CD4-positive, alpha-beta memory T cell (primary cell): Measurements from ENCODE around the gene RAD18. TPM values are rescaled to one million over a fixed set of nuclear protein-coding genes. Genes with fewer than 3 reads are reported as not detected.
A peak's percentile ranks its signal among the peaks of the same experiment; 100 is the strongest.

Source experiments
- CTCF ChIA-PET: fragments of 350-600 bp; sonication (Branson Sonifier 250); formaldehyde crosslinking; loops from one replicate; lab custom pipeline; 2021; ENCODE audit warnings: inconsistent platforms; ENCODE audit not compliant: partially characterized antibody; lab: Charles Lee
- POLR2A ChIA-PET: fragments of 350-600 bp; sonication (Branson Sonifier 250); formaldehyde crosslinking; loops from one replicate; lab custom pipeline; 2021; ENCODE audit not compliant: partially characterized antibody; lab: Charles Lee
- DNase-seq, 5 donors: peaks; one replicate each; pipeline versions ENCODE4 v3.0.0 to v3.0.0-alpha.2; 2020 to 2022; ENCODE audit warnings: mixed read lengths in 1 of 5
- H3K27ac ChIP-seq: one replicate; pipeline ENCODE4 v1.7.0; 2013; ENCODE audit warnings: low read depth, low read length
- H3K27me3 ChIP-seq: 2 replicates; pipeline ENCODE4 v1.7.0; 2013; ENCODE audit warnings: mild to moderate bottlenecking, low read length, moderate library complexity; ENCODE audit not compliant: insufficient read depth
- H3K36me3 ChIP-seq: 2 replicates; pipeline ENCODE4 v1.7.0; 2013; ENCODE audit warnings: mild to moderate bottlenecking, low read length, moderate library complexity; ENCODE audit not compliant: insufficient read depth
- H3K4me1 ChIP-seq: 2 replicates; pipeline ENCODE4 v1.7.0; 2013; ENCODE audit warnings: mild to moderate bottlenecking, low read length, moderate library complexity; ENCODE audit not compliant: insufficient read depth
- H3K4me3 ChIP-seq, 2 donors: one replicate each; pipeline ENCODE4 v1.7.0; 2013; ENCODE audit warnings: low read length in 2 of 2, mild to moderate bottlenecking in 1 of 2
- H3K9me3 ChIP-seq, 2 donors: one replicate each; pipeline ENCODE4 v1.7.0; 2013; ENCODE audit warnings: low read length in 2 of 2, control low read depth in 1 of 2; ENCODE audit not compliant: control insufficient read depth in 1 of 2
- H3K27ac Mint-ChIP-seq, 7 donors: one replicate each; pipeline ENCODE4 v1.8.0; 2020 to 2021; ENCODE audit warnings: mixed read lengths in 7 of 7, mild to moderate bottlenecking in 6 of 7, inconsistent platforms in 3 of 7, moderate library complexity in 3 of 7
- H3K27me3 Mint-ChIP-seq, 2 donors: one replicate each; pipeline ENCODE4 v1.8.0; 2020 to 2021; ENCODE audit warnings: mixed read lengths in 2 of 2
- H3K36me3 Mint-ChIP-seq, 2 donors: one replicate each; pipeline ENCODE4 v1.8.0; 2020 to 2021; ENCODE audit warnings: mixed read lengths in 2 of 2, inconsistent platforms in 1 of 2, mild to moderate bottlenecking in 1 of 2
- H3K4me1 Mint-ChIP-seq, 4 donors: one replicate each; pipeline ENCODE4 v1.8.0; 2020 to 2021; ENCODE audit warnings: mixed read lengths in 4 of 4, mild to moderate bottlenecking in 1 of 4
- H3K4me3 Mint-ChIP-seq, 8 donors: one replicate each; pipeline ENCODE4 v1.8.0; 2020 to 2021; ENCODE audit warnings: mixed read lengths in 8 of 8, mild to moderate bottlenecking in 7 of 8, moderate library complexity in 6 of 8, inconsistent platforms in 3 of 8
- H3K9me3 Mint-ChIP-seq, 8 donors: one replicate each; pipeline ENCODE4 v1.8.0; 2020 to 2021; ENCODE audit warnings: mixed read lengths in 8 of 8, mild to moderate bottlenecking in 5 of 8, inconsistent platforms in 3 of 8, moderate library complexity in 1 of 8
- intact Hi-C: fragments of 100-400 bp; cut with micrococcal nuclease; formaldehyde crosslinking; loops from one replicate; pipeline ENCODE4 v1.15.1; 2023
- polyA plus RNA-seq, 2 donors: library from polyadenylated mRNA; unstranded; fragments of 300-500 nt; fragmentation: Illumina TruSeq; gene quantifications; one replicate each; pipeline ENCODE4 v1.2.3, GENCODE V29; 2021
- total RNA-seq, 2 experiments: library from RNA; stranded (reverse); gene quantifications; one replicate each; pipeline ENCODE4 v1.2.3, GENCODE V29; 2021

The RAD18 gene
- total and polyA plus RNA-seq, 4 experiments from 2014 or later, result 11.9 to 17.6 (median 15.7) TPM

GRCh38 chr3:8986741-8987140 is 23.5 kb upstream of the RAD18 start:
- intact Hi-C loops, result no loop called here
- no peak overlapping the region for H3K4me3 ChIP-seq
- Mint-ChIP-seq H3K36me3 (no peaks in the 10 kb centered on the region), H3K4me3 (no peak overlapping the region), H3K27me3 (peaks cover 0 to 8% of the 10 kb centered on the region in 2 donors), H3K27ac (no peak overlapping the region), H3K4me1 (peaks cover 0 to 2% (median under 1%) of the 10 kb centered on the region in 4 donors), H3K9me3 (no peaks in the 10 kb centered on the region)
- H3K9me3 ChIP-seq, result no peaks in the 10 kb centered on the region
- H3K27ac ChIP-seq, result no peak overlapping the region
- ChIA-PET CTCF (interaction anchor here (0.5 to 4.2 kb wide), 10 partner anchors 9 to 451 kb away, joined by 3 to 39 read pairs (median 5); no protein-coding TSS in a partner anchor), POLR2A (no interaction called here)
- no peaks in the 10 kb centered on the region for H3K4me1 ChIP-seq
- no peaks in the 10 kb centered on the region for H3K27me3 ChIP-seq
- no peak for DNase-seq
- no peaks in the 10 kb centered on the region for H3K36me3 ChIP-seq

DNA sequence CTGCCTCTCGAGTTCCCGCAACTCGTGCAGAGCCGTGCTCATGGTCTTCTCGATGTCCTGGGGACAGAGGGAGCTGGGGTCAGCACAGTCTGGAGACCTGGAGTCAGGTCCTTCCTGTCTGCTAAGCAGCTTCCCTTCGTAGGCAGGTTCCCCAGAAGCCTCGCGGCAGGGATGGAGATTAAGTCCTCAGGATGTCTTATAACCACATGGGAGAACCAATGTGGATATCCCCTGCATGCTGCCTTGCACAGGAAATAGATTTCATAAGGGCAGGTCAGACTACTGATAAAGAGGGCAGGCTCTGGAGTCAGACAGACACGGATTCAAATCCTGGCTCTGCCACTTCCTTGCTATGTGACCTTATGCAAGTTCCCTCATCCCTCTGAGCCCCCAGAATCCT is 22.6 kb upstream of the RAD18 start:
- Histone ChIP-seq H3K4me1 (no peaks in the 10 kb centered on the region), H3K4me3 (no peak overlapping the region), H3K9me3 (no peaks in the 10 kb centered on the region), H3K27ac (no peak overlapping the region), H3K27me3 (no peaks in the 10 kb centered on the region), H3K36me3 (no peaks in the 10 kb centered on the region)
- POLR2A ChIA-PET, result no interaction called here
- Mint-ChIP-seq H3K27me3 (peaks cover 0 to 9% of the 10 kb centered on the region in 2 donors), H3K27ac (no peak overlapping the region), H3K4me3 (no peak overlapping the region), H3K4me1 (peaks cover 0 to 2% (median under 1%) of the 10 kb centered on the region in 4 donors), H3K9me3 (no peaks in the 10 kb centered on the region), H3K36me3 (no peaks in the 10 kb centered on the region)
- intact Hi-C loops, result no loop called here
- no peak for DNase-seq
- CTCF ChIA-PET, result interaction anchor here (1.1 to 4.2 kb wide), 4 partner anchors 8 to 317 kb away, joined by 3 to 39 read pairs (median 8); no protein-coding TSS in a partner anchor

DNA sequence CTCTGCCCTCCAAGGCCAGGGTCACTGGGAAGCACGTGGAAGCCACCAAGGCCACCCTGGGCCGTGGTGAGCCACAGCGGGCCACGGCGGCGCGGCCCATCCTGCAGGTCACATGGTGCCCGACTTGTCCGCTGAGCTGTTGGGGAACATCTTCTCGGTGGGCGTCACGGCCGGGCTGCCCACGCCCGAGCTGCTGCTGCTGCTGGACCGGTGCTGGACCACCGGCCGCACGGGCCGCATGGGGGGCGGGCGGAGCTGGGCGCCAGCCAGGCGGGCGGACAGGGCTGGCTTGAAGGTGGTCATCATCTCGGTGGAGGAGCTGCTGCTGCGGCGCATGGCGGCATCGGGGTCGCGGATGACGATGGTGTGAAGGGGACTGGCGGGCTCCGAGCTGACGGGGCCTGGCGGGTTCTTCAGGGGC is 22.1 kb upstream of the RAD18 start:
- peaks cover 0 to 2% (median under 1%) of the 10 kb centered on the region in 4 donors for H3K4me1 Mint-ChIP-seq
- no peaks in the 10 kb centered on the region for H3K27me3 ChIP-seq
- H3K27ac ChIP-seq, result no peak overlapping the region
- intact Hi-C loops, result no loop called here
- no peak overlapping the region for H3K4me3 ChIP-seq
- H3K27ac Mint-ChIP-seq, result no peak overlapping the region
- no peaks in the 10 kb centered on the region for H3K9me3 ChIP-seq
- H3K9me3 Mint-ChIP-seq, result no peaks in the 10 kb centered on the region
- H3K27me3 Mint-ChIP-seq, result peaks cover 0 to 9% of the 10 kb centered on the region in 2 donors
- H3K36me3 Mint-ChIP-seq, result no peaks in the 10 kb centered on the region
- H3K4me3 Mint-ChIP-seq, result no peak overlapping the region
- H3K4me1 ChIP-seq, result no peaks in the 10 kb centered on the region
- ChIA-PET POLR2A (no interaction called here), CTCF (interaction anchor here (1.8 kb wide), 1 partner anchor 13 kb away, joined by 6 read pairs; no protein-coding TSS in a partner anchor)
- H3K36me3 ChIP-seq, result no peaks in the 10 kb centered on the region
- no peak for DNase-seq

- Mint-ChIP-seq H3K4me3 (no peak overlapping the region), H3K4me1 (peaks cover 0 to 2% (median under 1%) of the 10 kb centered on the region in 4 donors), H3K27me3 (peaks cover 6 to 9% of the 10 kb centered on the region in 2 donors), H3K9me3 (peaks cover 0 to 8% (median 3%) of the 10 kb centered on the region in 8 donors), H3K36me3 (no peaks in the 10 kb centered on the region), H3K27ac (no peak overlapping the region)
- no peak for DNase-seq
- no peaks in the 10 kb centered on the region for H3K9me3 ChIP-seq
- H3K27me3 ChIP-seq, result no peaks in the 10 kb centered on the region
- intact Hi-C loops, result no loop called here
- no peaks in the 10 kb centered on the region for H3K4me1 ChIP-seq
- ChIA-PET POLR2A (no interaction called here), CTCF (no interaction called here)
- no peak overlapping the region for H3K27ac ChIP-seq
- no peak overlapping the region for H3K4me3 ChIP-seq
- no peaks in the 10 kb centered on the region for H3K36me3 ChIP-seq
Measured at GRCh38 chr3:8984526-8984925, 21.3 kb upstream of the RAD18 start.

DNA sequence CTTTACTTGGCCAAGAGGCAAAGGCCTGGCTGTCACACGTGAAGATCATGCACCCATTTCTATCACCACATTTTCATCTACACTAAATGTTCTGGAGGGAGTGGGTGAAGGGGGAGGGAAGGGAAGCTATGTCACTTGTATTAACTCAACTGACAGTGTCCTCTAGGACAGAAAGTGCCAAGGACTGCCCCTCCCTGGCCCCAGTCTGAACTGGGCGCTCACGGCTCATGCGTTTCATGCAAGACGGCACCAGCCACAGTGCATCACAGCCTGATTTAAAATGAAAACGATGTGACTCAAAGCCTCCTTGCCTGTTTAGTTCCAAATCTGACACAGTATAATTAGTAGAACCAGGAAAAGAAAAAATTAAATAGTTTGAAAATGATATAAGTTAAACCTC is 20.8 kb upstream of the RAD18 start:
- Histone ChIP-seq H3K4me1 (no peaks in the 10 kb centered on the region), H3K9me3 (no peaks in the 10 kb centered on the region), H3K27ac (no peak overlapping the region), H3K36me3 (no peaks in the 10 kb centered on the region), H3K4me3 (no peak overlapping the region), H3K27me3 (no peaks in the 10 kb centered on the region)
- POLR2A ChIA-PET, result no interaction called here
- H3K9me3 Mint-ChIP-seq, result peaks cover 3 to 12% (median 7%) of the 10 kb centered on the region in 8 donors
- no peak overlapping the region for H3K4me3 Mint-ChIP-seq
- peaks cover 0 to 3% of the 10 kb centered on the region in 2 donors for H3K36me3 Mint-ChIP-seq
- DNase-seq, result no peak
- CTCF ChIA-PET, result no interaction called here
- peaks cover 0 to 2% (median under 1%) of the 10 kb centered on the region in 4 donors for H3K4me1 Mint-ChIP-seq
- H3K27ac Mint-ChIP-seq, result no peak overlapping the region
- H3K27me3 Mint-ChIP-seq, result peaks cover 9 to 12% of the 10 kb centered on the region in 2 donors
- intact Hi-C loops, result no loop called here

DNA sequence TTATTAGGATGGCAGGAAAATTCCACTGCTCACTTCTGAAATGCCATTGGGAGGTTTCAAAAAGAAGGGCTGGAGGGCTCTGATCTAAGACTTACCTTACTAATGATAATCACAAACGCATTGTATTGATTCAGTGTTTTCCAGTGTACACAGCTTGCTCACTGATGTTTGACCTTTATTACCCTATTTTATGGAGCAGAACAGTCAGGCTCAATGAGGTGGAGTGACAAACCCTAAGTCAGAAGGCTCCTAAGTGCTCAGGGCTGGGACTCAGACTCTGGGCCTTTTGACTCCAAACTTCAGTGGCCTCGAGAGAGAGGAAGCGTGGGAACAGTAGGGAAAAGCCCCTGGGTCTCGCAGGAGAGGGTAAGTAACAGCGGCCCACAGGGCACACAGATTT is 20.3 kb upstream of the RAD18 start:
- H3K36me3 ChIP-seq, result no peaks in the 10 kb centered on the region
- no peaks in the 10 kb centered on the region for H3K27me3 ChIP-seq
- no peak for DNase-seq
- no peak overlapping the region for H3K27ac ChIP-seq
- H3K9me3 Mint-ChIP-seq, result peaks cover 3 to 15% (median 9%) of the 10 kb centered on the region in 8 donors
- H3K27ac Mint-ChIP-seq, result no peak overlapping the region
- POLR2A ChIA-PET, result no interaction called here
- H3K4me3 Mint-ChIP-seq, result no peak overlapping the region
- peaks cover 0 to 3% of the 10 kb centered on the region in 2 donors for H3K36me3 Mint-ChIP-seq
- peaks cover 0 to 2% (median under 1%) of the 10 kb centered on the region in 4 donors for H3K4me1 Mint-ChIP-seq
- H3K4me3 ChIP-seq, result no peak overlapping the region
- peaks cover 9 to 12% of the 10 kb centered on the region in 2 donors for H3K27me3 Mint-ChIP-seq
- CTCF ChIA-PET, result no interaction called here
- H3K9me3 ChIP-seq, result no peaks in the 10 kb centered on the region
- intact Hi-C loops, result no loop called here
- no peaks in the 10 kb centered on the region for H3K4me1 ChIP-seq

DNA sequence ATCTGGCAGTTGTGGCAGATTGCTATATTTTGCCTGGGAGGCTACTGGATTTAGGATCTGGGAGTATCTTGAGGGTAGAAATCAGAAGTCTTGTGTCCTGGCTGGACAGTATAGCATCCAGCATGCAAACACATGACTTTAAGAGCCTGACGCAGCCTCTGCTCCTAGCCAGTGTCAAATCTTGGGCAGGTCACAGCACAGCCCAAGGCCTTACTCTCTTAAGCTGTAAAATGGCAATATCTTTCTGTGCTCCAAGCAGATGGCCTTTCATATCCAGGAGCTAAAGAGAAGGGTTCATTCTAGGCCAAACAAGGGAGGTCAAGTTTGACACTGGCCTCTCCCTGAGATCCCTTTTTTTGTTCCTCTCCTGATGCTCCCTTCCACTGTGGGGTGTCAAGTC is 19.8 kb upstream of the RAD18 start:
- peaks cover 0 to 3% of the 10 kb centered on the region in 2 donors for H3K36me3 Mint-ChIP-seq
- Histone ChIP-seq H3K4me3 (no peak overlapping the region), H3K36me3 (no peaks in the 10 kb centered on the region), H3K9me3 (no peaks in the 10 kb centered on the region), H3K4me1 (no peaks in the 10 kb centered on the region), H3K27me3 (no peaks in the 10 kb centered on the region), H3K27ac (no peak overlapping the region)
- intact Hi-C loops, result no loop called here
- H3K9me3 Mint-ChIP-seq, result peaks cover 3 to 19% (median 10%) of the 10 kb centered on the region in 8 donors
- ChIA-PET CTCF (no interaction called here), POLR2A (no interaction called here)
- H3K4me3 Mint-ChIP-seq, result no peak overlapping the region
- peak overlapping the region in 2 of 7 donors; percentile 12 to 16 for H3K27ac Mint-ChIP-seq
- H3K27me3 Mint-ChIP-seq, result peaks cover 10 to 17% of the 10 kb centered on the region in 2 donors
- no peak for DNase-seq
- H3K4me1 Mint-ChIP-seq, result peaks cover 0 to 2% (median under 1%) of the 10 kb centered on the region in 4 donors
